HG02642 (cell line): ENCODE results near the gene PRXL2B.

Source experiments
- ATAC-seq: cut with Tn5 transposase; IDR thresholded peaks from one replicate; pipeline ENCODE4 v1.9.1; 2021; ENCODE audit warnings: mild to moderate bottlenecking; ENCODE audit not compliant: unreplicated experiment, poor library complexity

The PRXL2B gene

GRCh38 chr1:2582391-2582790 is 4.2 kb upstream of the PRXL2B start:
- ATAC-seq: no peak

- ATAC-seq: no peak
These were observed 3.2 kb upstream of the PRXL2B start for GRCh38 chr1:2583331-2583791.

- no peak for ATAC-seq
These were observed 2.7 kb upstream of the PRXL2B start for GRCh38 chr1:2583871-2584351.

- no peak for ATAC-seq
These were observed 1.8 kb upstream of the PRXL2B start for GRCh38 chr1:2584686-2585317.

- ATAC-seq: peak; percentile 34
These were observed 1.1 kb upstream of the PRXL2B start for GRCh38 chr1:2585318-2586092.

- no peak for ATAC-seq
These were observed 688 bp downstream of the PRXL2B start for GRCh38 chr1:2587071-2587859.

GRCh38 chr1:2587860-2588571 is 1.4 kb downstream of the PRXL2B start:
- no peak for ATAC-seq

- no peak for ATAC-seq
These were observed 2.3 kb downstream of the PRXL2B start for GRCh38 chr1:2588661-2589430.

- no peak for ATAC-seq
These were observed 3.1 kb downstream of the PRXL2B start for GRCh38 chr1:2589431-2590232.

GRCh38 chr1:2590233-2591141 is 3.9 kb downstream of the PRXL2B start:
- no peak for ATAC-seq

GRCh38 chr1:2591233-2591580 is 4.6 kb downstream of the PRXL2B start:
- ATAC-seq: no peak

- ATAC-seq: no peak
These were observed 5.1 kb downstream of the PRXL2B start for GRCh38 chr1:2591581-2592261.

GRCh38 chr1:2592672-2593071 is 6.1 kb downstream of the PRXL2B start:
- ATAC-seq: no peak

- ATAC-seq: no peak
These were observed 6.8 kb downstream of the PRXL2B start for GRCh38 chr1:2593251-2593878.

- no peak for ATAC-seq
These were observed 7.5 kb downstream of the PRXL2B start for GRCh38 chr1:2594001-2594640.

- no peak for ATAC-seq
These were observed 8.1 kb downstream of the PRXL2B start for GRCh38 chr1:2594641-2595131.
